Astrocyte of the spinal cord (primary cell): Measurements from ENCODE around the gene PCDHA13.

Experiments used
- DNase-seq: peaks from one replicate; pipeline ENCODE4 v3.0.0; 2011; ENCODE audit warnings: low read depth, low spot score
- H3K4me3 ChIP-seq: 2 replicates; pipeline ENCODE4 v1.5.1; 2011; ENCODE audit warnings: low read depth, mild to moderate bottlenecking, low read length, moderate library complexity
- in situ Hi-C: cut with HindIII; loops from 2 replicates; pipeline ENCODE4 v1.10.0; 2017; ENCODE audit warnings: low sequenced_read_pairs
- TF ChIP-seq, protein P1 (sequence below): IDR thresholded peaks from 2 replicates; pipeline ENCODE4 v1.5.1; 2012; ENCODE audit warnings: low read depth, mild to moderate bottlenecking, low read length, inconsistent platforms

The PCDHA13 gene

DNA sequence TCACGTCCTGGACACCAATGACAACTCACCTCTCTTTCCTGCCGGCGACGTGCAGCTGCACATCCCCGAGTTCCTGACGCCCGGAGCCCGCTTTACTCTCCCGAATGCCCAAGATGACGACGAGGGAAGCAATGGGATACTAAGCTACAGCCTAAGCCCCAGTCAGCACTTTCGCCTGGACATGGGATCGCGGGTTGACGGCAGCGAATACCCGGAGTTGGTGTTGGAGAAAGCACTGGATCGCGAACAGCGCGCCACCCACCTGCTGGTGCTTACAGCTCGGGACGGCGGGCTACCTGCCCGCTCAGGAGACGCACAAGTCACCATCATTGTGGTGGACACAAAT, 45.3 kb downstream of the PCDHA13 start:
- TF ChIP-seq, protein P1, sequence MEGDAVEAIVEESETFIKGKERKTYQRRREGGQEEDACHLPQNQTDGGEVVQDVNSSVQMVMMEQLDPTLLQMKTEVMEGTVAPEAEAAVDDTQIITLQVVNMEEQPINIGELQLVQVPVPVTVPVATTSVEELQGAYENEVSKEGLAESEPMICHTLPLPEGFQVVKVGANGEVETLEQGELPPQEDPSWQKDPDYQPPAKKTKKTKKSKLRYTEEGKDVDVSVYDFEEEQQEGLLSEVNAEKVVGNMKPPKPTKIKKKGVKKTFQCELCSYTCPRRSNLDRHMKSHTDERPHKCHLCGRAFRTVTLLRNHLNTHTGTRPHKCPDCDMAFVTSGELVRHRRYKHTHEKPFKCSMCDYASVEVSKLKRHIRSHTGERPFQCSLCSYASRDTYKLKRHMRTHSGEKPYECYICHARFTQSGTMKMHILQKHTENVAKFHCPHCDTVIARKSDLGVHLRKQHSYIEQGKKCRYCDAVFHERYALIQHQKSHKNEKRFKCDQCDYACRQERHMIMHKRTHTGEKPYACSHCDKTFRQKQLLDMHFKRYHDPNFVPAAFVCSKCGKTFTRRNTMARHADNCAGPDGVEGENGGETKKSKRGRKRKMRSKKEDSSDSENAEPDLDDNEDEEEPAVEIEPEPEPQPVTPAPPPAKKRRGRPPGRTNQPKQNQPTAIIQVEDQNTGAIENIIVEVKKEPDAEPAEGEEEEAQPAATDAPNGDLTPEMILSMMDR = no peak
- peak overlapping the region; percentile 21 for H3K4me3 ChIP-seq
- in situ Hi-C loops = no loop called here

More for the DNA sequence above, 45.3 kb downstream of the PCDHA13 start:
- no peak for DNase-seq
